ENCODE data around the gene POR. TPM values are rescaled to one million over a fixed set of nuclear protein-coding genes. Genes with fewer than 3 reads are reported as not detected.

Gene POR
- polyA plus RNA-seq, 1 of the 3 experiments (the other 2 are of a cell fraction) = 68.7 TPM

- no peak overlapping the region for H2AFZ ChIP-seq (ENCODE audit: low read depth)
- no peaks in the 10 kb centered on the region for H3K9me2 ChIP-seq
- H3K27ac ChIP-seq (ENCODE audit: low read depth in 2 of 2, low read length in 1 of 2) = no peak overlapping the region
- DNase-seq = no peak
- POLR2A ChIA-PET = no interaction called here
- no peaks in the 10 kb centered on the region for H3K36me3 ChIP-seq (replicated peaks in 1 of 2; ENCODE audit: control insufficient read depth in 1 of 2, insufficient read depth in 2 of 2, low read length in 1 of 2)
- H3K79me2 ChIP-seq (ENCODE audit: insufficient read depth) = peaks cover 5% of the 10 kb centered on the region; the same call in 1 of the 2 replicates
- no peaks in the 10 kb centered on the region for H3F3A ChIP-seq (replicated peaks; ENCODE audit: insufficient read depth)
- WGBS (ENCODE audit: low lambda C conversion rate) = 80% methylated on average over 6 of the region's 6 CpGs
- H4K20me1 ChIP-seq (ENCODE audit: insufficient read depth) = peaks cover 4% of the 10 kb centered on the region; the same call in 1 of the 2 replicates
- H3K4me2 ChIP-seq = no peak overlapping the region
- no peak for TF ChIP-seq MEF2A (IDR thresholded peaks at IDR 0.05; ENCODE audit: borderline replicate concordance, low read depth)
- no peak for TF ChIP-seq RXRA (IDR thresholded peaks at IDR 0.05; ENCODE audit: borderline replicate concordance, low read depth)
- TF ChIP-seq, protein P1, sequence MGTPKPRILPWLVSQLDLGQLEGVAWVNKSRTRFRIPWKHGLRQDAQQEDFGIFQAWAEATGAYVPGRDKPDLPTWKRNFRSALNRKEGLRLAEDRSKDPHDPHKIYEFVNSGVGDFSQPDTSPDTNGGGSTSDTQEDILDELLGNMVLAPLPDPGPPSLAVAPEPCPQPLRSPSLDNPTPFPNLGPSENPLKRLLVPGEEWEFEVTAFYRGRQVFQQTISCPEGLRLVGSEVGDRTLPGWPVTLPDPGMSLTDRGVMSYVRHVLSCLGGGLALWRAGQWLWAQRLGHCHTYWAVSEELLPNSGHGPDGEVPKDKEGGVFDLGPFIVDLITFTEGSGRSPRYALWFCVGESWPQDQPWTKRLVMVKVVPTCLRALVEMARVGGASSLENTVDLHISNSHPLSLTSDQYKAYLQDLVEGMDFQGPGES (IDR thresholded peaks at IDR 0.05; ENCODE audit: low read depth, low read length) = no peak
- no peak for TF ChIP-seq CTCF (IDR thresholded peaks at IDR 0.05)
- TF ChIP-seq REST (IDR thresholded peaks at IDR 0.05; ENCODE audit: low read depth, low read length) = no peak
- no peak for TF ChIP-seq JUND (IDR thresholded peaks at IDR 0.05)
- no peak for TF ChIP-seq TCF12 (IDR thresholded peaks at IDR 0.05)
- TF ChIP-seq FOXJ3 (CRISPR knock-in tag; IDR thresholded peaks at IDR 0.05) = no peak
- no peak for TF ChIP-seq TAF1 (IDR thresholded peaks at IDR 0.05; ENCODE audit: borderline replicate concordance, low read depth, low read length)
- no peak for TF ChIP-seq NRF1 (IDR thresholded peaks at IDR 0.05; ENCODE audit: low read depth, low read length)
- TF ChIP-seq CHD2 (IDR thresholded peaks at IDR 0.05; ENCODE audit: low read length, partially characterized antibody) = no peak
- no peak for TF ChIP-seq EZH2phosphoT487 (IDR thresholded peaks at IDR 0.05; ENCODE audit: borderline replicate concordance, low read depth)
- TF ChIP-seq TEAD4 (IDR thresholded peaks at IDR 0.05; ENCODE audit: borderline replicate concordance, insufficient read depth) = no peak
- TF ChIP-seq RAD21 (IDR thresholded peaks at IDR 0.05; ENCODE audit: low read length) = no peak
- TF ChIP-seq POLR2AphosphoS5 (IDR thresholded peaks at IDR 0.05; ENCODE audit: low read depth, low read length) = no peak
- TF ChIP-seq, protein P2, sequence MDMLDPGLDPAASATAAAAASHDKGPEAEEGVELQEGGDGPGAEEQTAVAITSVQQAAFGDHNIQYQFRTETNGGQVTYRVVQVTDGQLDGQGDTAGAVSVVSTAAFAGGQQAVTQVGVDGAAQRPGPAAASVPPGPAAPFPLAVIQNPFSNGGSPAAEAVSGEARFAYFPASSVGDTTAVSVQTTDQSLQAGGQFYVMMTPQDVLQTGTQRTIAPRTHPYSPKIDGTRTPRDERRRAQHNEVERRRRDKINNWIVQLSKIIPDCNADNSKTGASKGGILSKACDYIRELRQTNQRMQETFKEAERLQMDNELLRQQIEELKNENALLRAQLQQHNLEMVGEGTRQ (IDR thresholded peaks at IDR 0.05; ENCODE audit: borderline replicate concordance, low read depth, low read length) = no peak
- TF ChIP-seq ELF1 (IDR thresholded peaks at IDR 0.05) = no peak
- H3K4me1 ChIP-seq (ENCODE audit: control insufficient read depth in 1 of 2, insufficient read depth in 2 of 2, low read depth in 1 of 2, low read length in 1 of 2) = no peaks in the 10 kb centered on the region
- H3K9ac ChIP-seq = no peak overlapping the region
- no peaks in the 10 kb centered on the region for H3K9me3 ChIP-seq
- CTCF ChIA-PET = no interaction called here
- no peak overlapping the region for H3K4me3 ChIP-seq (ENCODE audit: low read depth in 2 of 2, low read length in 1 of 2)
- H3K27me3 ChIP-seq (ENCODE audit: insufficient read depth) = no peaks in the 10 kb centered on the region
Observed at GRCh38 chr7:75943864-75944263, 28.9 kb downstream of the POR start.
